Colonic mucosa (tissue), 4 donors: ENCODE measurements around the gene SLC29A3. TPM values are rescaled to one million over a fixed set of nuclear protein-coding genes. Genes with fewer than 3 reads are reported as not detected.

Experiments used
- DNase-seq: peaks from one replicate; pipeline ENCODE4 v3.0.0-alpha.2; 2020
- H3K27ac ChIP-seq: fragments of 200-600 bp; one replicate; pipeline ENCODE4 v1.8.0; 2021
- H3K27me3 ChIP-seq: fragments of 200-600 bp; one replicate; pipeline ENCODE4 v1.8.0; 2021
- H3K36me3 ChIP-seq: fragments of 200-600 bp; one replicate; pipeline ENCODE4 v1.8.0; 2021
- H3K4me1 ChIP-seq: fragments of 200-600 bp; one replicate; pipeline ENCODE4 v1.8.0; 2021; ENCODE audit warnings: mild to moderate bottlenecking
- H3K4me3 ChIP-seq: fragments of 200-600 bp; one replicate; pipeline ENCODE4 v1.8.0; 2021
- H3K9ac ChIP-seq, 2 donors: one replicate each; pipeline ENCODE4 v1.7.0; 2013; ENCODE audit warnings: control low read depth in 2 of 2, low read depth in 2 of 2, low read length in 2 of 2
- H3K9me3 ChIP-seq: fragments of 200-600 bp; one replicate; pipeline ENCODE4 v1.8.0; 2021
- intact Hi-C: fragments of 100-400 bp; cut with DNase I; formaldehyde crosslinking; loops from one replicate; pipeline ENCODE4 v1.14.1; 2022
- total RNA-seq, 2 donors: library from RNA; stranded (reverse); fragmentation: NEBNext Ultra II Directional in 1 of 2; extraction: Animal tissue kit (Norgen Biotek cat#: 25700) in 1 of 2; gene quantifications; one replicate each; pipeline ENCODE4 v1.2.1, GENCODE V29; 2021
- TF ChIP-seq, protein P1 (sequence below): fragments of 200-600 bp; IDR thresholded peaks from one replicate; pipeline ENCODE4 v1.8.0; 2022; ENCODE audit warnings: antibody characterized with exemption, mild to moderate bottlenecking
- donor health status: healthy.
- donor health status: DM: no; HTN: no; CAD: no.
- donor health status: DM: no; HTN: no; CAD: no.

Gene SLC29A3
- total RNA-seq, 2 donors from 2014 or later: 3.8 to 6.5 TPM

DNA sequence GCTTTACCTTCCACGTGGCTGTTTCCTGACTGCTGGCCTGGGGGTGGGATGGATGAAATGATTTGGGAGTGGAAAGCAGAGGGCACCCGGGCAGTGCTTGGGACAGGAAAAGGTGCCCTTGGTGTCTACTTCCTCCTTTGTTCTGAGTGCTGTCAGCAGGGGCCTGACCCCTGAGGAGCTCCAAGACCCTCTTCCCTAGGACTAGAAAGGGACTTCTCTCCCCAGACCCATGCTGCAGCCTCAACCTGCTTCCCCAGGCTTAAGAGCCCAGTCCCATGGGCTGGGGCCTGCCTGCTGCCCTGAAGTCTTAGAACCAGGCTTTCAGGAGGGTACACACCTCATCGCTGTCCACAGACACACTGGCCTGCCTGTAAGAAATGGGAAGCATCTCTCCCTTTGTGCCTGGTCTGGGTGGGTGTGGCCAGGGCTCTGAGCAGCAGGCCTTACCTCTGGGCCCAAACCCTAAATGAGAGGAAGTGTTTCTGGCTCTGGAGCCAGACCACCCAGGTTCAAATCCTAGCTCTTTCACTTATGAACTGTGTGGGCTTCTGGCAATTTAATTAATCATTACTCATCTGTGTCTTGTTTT lies 90.6 kb downstream of the SLC29A3 start:
- Histone ChIP-seq H3K4me1 (no peaks in the 10 kb centered on the region), H3K9ac (no peak overlapping the region), H3K4me3 (no peak overlapping the region), H3K36me3 (no peaks in the 10 kb centered on the region), H3K27ac (no peak overlapping the region), H3K27me3 (no peaks in the 10 kb centered on the region), H3K9me3 (no peaks in the 10 kb centered on the region)
- TF ChIP-seq, protein P1, sequence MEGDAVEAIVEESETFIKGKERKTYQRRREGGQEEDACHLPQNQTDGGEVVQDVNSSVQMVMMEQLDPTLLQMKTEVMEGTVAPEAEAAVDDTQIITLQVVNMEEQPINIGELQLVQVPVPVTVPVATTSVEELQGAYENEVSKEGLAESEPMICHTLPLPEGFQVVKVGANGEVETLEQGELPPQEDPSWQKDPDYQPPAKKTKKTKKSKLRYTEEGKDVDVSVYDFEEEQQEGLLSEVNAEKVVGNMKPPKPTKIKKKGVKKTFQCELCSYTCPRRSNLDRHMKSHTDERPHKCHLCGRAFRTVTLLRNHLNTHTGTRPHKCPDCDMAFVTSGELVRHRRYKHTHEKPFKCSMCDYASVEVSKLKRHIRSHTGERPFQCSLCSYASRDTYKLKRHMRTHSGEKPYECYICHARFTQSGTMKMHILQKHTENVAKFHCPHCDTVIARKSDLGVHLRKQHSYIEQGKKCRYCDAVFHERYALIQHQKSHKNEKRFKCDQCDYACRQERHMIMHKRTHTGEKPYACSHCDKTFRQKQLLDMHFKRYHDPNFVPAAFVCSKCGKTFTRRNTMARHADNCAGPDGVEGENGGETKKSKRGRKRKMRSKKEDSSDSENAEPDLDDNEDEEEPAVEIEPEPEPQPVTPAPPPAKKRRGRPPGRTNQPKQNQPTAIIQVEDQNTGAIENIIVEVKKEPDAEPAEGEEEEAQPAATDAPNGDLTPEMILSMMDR: no peak
- no peak for DNase-seq
- intact Hi-C loops: no loop called here

Other genes with a start within 250 kb of the SLC29A3 start
- gene UNC5B, start 106.7 kb upstream of the SLC29A3 start, total RNA-seq: 10 to 100 TPM; 18.4 to 18.5 TPM
- 1 to 10 TPM; 1.4 to 1.6 TPM for gene CDH23, start 77.7 kb downstream of the SLC29A3 start, total RNA-seq